ENCODE results near the gene LRMDA.

The LRMDA gene

GRCh38 chr10:75894761-75895160 lies 463.3 kb downstream of the LRMDA start:
- DNase-seq, result no peak

- no peak for DNase-seq
These were observed 463.8 kb downstream of the LRMDA start for GRCh38 chr10:75895259-75895658.

GRCh38 chr10:75899816-75900390 lies 468.5 kb downstream of the LRMDA start:
- no peak for DNase-seq

- no peak for DNase-seq
These were observed 471.4 kb downstream of the LRMDA start for GRCh38 chr10:75902816-75903215.

GRCh38 chr10:75904499-75905283 lies 473.3 kb downstream of the LRMDA start:
- no peak for DNase-seq

- DNase-seq, result no peak
These were observed 474.1 kb downstream of the LRMDA start for GRCh38 chr10:75905490-75905889.

- DNase-seq, result no peak
These were observed 478.6 kb downstream of the LRMDA start for GRCh38 chr10:75910032-75910431.

GRCh38 chr10:75911426-75911825 lies 480.0 kb downstream of the LRMDA start:
- no peak for DNase-seq

- no peak for DNase-seq
These were observed 485.5 kb downstream of the LRMDA start for GRCh38 chr10:75916906-75917305.

- DNase-seq, result no peak
These were observed 488.5 kb downstream of the LRMDA start for GRCh38 chr10:75919913-75920312.

GRCh38 chr10:75922435-75922834 lies 491.0 kb downstream of the LRMDA start:
- DNase-seq, result no peak

GRCh38 chr10:75924309-75924902 lies 493.0 kb downstream of the LRMDA start:
- no peak for DNase-seq

- DNase-seq, result no peak
These were observed 494.6 kb downstream of the LRMDA start for GRCh38 chr10:75925999-75926398.

- no peak for DNase-seq
These were observed 495.3 kb downstream of the LRMDA start for GRCh38 chr10:75926763-75927162.

- DNase-seq, result no peak
These were observed 496.8 kb downstream of the LRMDA start for GRCh38 chr10:75928231-75928630.

- DNase-seq, result no peak
These were observed 498.3 kb downstream of the LRMDA start for GRCh38 chr10:75929630-75930161.

- DNase-seq, result no peak
These were observed 501.5 kb downstream of the LRMDA start for GRCh38 chr10:75932921-75933320.

- DNase-seq, result no peak
These were observed 503.8 kb downstream of the LRMDA start for GRCh38 chr10:75935240-75935639.

GRCh38 chr10:75935650-75936400 lies 504.4 kb downstream of the LRMDA start:
- no peak for DNase-seq

GRCh38 chr10:75936841-75937240 lies 505.4 kb downstream of the LRMDA start:
- DNase-seq, result no peak

GRCh38 chr10:75937823-75938222 lies 506.4 kb downstream of the LRMDA start:
- DNase-seq, result no peak

- no peak for DNase-seq
These were observed 507.1 kb downstream of the LRMDA start for GRCh38 chr10:75938380-75939122.

GRCh38 chr10:75939541-75939940 lies 508.1 kb downstream of the LRMDA start:
- DNase-seq, result no peak

Data from stimulated activated naive CD4-positive, alpha-beta T cell (primary cell).